T follicular helper cell (primary cell): Measurements from ENCODE around the gene FGFBP1.
"Not testable (repeated sequence)": the region's sequence is repeated elsewhere in the genome, so short reads cannot be mapped to it uniquely, and the experiment has no call there.

ENCODE experiments used
- DNase-seq: peaks from one replicate; pipeline ENCODE4 v3.0.0-alpha.2; 2020; ENCODE audit warnings: low read depth

FGFBP1 gene

DNA sequence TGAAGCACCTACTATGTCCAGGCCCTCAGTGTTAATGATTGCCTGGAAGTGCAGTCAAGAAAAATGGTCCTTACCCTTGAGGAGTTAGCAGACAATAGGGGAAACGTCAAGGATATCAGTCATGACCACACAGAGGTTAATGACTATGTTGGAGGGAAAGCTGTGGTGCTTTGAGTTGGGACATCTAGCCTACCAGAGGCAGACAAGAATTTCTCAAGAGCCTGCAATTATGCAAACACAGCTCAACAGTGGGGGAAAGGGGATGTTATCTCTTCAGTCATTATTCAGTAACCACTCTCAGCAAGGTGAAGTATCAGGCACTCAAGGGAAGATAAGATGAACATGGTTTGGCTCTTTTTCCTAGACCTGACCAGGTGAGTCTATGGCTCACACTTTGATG is 7.0 kb upstream of the FGFBP1 start:
- no peak for DNase-seq

DNA sequence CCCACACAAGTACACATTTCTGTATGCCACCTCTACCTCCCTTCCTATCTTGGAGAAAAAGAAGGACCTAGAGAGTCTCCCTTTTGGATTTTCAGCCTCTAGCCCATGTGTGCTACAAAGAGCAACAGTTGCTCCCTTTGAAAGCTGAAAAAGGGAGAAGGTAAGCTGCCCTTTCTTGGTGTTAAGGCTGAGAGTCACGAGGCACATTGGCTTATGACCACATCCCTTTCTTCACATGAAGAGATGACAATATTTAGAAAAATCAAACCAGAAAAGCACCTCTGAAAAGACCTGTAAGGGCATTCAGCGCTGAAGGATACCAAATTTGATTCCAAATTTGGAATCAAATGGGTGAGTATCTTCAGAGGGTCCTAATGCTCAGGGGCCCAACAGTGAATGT is 6.4 kb upstream of the FGFBP1 start:
- DNase-seq, result no peak

DNA sequence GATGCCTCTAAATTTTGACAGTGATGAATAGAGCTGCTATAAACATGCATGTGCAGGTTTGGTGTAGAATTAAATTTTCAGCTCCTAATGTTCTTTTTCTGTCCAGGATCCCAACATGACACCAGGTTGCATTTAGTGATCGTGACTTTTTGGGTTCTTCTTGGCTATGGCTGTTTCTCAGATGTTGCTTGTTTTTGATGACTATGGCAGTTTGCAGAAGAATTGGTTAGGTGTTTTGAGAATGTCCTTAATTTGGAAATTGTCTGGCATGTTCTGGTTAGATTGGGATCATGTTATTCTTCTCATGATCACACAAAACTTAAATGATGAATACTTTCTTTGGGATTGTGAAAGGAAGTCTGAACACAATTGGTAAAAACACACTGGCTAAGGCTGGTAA is 3.7 kb upstream of the FGFBP1 start:
- no peak for DNase-seq

DNA sequence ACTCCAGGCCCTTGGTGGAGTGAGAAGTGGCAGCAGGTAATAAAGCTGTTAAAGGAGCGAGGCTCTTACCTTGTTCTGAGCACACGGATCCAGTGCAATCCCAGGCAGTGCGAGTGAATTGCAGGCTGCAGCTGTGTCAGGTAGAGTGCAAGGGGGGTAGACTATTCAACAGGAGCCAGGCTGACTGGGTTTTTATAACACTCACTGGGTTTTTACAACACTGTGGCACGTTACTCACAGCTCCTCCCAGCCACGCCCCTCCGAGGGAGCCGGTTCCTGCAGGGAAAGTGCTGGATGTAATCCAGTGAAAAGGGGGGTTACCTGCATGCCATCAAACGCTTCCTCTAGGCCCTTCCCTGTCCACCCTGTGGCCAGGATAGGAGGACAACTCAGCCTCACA is 358 bp downstream of the FGFBP1 start:
- DNase-seq, result no peak

DNA sequence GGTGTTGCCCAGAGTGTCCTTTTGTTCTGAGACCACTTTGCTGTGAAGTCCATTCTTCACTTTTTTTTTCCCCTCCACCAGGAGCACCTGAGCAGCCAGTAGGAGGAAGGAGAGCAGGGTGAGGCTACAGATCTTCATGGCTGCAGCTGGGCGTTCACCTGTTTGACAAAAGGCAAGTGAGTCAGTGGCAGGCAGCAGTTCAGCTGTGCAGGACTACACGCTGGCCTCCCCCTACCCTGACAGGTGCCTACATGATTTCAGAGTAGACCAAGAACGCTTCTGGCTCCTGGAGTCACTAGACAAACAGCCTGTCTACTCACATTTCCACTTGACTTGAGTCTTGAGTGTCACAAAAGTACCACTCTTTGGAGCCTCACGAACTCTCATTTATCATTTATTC is 2.0 kb downstream of the FGFBP1 start:
- DNase-seq, result no peak

DNA sequence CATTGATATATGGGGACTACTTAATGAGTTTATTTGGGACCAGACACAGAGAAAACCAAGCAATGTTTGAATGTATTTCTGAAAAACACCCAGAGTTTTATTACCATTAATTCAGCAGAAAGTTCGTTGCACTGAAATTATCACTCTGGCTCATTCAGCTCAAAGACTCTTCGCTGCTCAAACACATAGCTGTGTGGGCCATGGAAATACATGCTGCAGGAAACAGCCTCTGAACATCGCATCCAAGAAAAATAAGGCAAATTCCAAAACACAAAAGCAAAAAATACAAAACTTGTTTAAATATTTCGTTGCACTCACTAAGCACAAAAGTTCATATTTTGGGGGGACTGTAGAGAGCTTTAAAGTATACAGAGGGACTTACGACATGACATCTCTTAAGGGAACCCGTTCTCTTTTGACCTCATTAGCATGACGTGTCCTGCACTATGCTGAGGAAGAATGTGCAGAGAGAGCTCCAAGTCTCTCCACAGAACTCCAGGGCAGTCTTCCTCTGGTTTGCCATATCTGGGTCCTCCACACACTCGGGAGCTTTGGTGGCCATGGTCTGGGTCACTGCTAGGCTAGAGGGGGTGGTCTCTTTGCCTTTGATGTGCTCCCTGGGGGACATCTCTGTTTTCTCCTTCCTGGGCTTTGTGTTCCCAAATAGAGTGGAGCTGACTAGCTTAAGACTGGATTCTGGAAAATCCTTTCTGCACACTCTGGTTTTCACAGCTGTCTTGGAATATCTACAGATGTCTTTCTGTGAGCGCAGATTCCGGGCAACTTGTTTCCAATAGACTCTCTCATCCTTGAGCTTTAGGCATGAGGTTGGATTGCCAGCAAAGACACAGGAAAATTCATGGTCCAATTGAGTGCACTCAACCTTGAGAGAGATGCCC is 2.8 kb downstream of the FGFBP1 start:
- no peak for DNase-seq

DNA sequence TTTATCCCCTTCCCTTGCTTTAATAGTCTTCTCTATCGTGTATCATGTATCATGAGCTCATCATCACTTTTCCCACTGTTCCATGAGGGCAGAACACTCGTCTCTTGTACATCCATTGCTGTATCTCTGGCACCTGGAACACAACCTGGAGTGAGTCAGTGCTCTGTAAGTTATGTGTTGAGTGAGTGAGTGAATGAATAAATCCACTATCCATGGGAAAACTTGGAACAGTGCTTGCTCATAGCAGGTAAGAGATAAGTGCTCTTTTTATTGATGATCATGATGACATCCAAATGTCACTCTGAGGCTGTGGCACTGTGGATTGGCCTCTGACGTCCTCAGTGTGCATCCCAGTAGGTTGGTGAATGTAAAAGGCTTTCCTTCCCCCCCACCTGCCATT is 4.3 kb downstream of the FGFBP1 start:
- no peak for DNase-seq

DNA sequence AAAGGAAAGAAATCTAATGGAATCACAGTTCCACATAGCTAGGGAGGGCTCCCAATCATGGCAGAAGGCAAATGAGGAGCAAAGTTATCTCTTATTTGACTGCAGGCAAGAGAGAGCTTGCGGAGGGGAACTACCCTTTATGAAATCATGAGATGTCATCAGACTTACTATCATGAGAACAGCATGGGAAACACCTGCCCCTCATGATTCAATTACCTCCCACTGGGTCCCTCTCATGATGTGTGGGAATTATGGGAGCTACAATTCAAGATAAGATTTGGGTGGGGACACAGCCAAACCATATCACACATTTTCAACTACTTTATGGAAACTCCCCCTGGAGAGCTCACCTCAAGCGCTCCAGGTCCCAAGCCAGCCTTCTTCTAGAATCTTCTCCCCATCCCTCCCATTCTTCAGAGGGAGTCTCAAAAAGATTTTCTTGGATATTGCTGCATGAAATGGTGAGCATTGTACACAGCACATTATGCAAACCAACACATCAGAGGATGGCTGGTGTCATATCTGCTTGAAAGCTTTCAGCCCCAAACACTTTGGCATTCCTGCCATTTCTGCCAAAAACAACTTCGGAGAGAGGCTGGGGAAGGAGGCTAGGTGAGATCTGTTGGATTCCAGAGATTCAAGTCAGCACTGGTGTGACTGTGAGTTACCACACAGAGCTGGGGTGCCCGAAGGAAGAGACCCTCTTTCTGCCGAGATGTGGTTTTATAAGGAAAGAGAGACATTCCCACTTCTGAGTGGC is 6.9 kb downstream of the FGFBP1 start:
- DNase-seq, result no peak

DNA sequence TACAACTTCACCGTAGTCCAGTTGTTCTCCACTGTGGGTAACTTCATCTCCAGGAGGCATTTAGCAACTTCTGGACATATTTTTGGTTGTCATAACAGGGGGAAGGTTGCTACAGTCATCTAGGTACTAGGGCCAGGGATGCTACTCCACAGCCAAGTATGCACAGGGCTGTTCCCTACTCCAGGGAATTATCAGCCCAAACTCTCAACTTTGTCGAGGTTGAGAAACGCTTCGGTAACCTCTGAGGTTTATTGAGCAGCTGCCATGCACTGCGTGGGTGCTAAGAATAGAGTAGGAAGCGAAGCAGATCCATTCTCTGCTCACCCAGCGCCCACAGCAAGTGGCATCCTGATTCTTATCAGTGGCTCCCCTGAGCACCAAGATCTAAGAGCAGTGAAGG is 8.2 kb downstream of the FGFBP1 start:
- no peak for DNase-seq

DNA sequence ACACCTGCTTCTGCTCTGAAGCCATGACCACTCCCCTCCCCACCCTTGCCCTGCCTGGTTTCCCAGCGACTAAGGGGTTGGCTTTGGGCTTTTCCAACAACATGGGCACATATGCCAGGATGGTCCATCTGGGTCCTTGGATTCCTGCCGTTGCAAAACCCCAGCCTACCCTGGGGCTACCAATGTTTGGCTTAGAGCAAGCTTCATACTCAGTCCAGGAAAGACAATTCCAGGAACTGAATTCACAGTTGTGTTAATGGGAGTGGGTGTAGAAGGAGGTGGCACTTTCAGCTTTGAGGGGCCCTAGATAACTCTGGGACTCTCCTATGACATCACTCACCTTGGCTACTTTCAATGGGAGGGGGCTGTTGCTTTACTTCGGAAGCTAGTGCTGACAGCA is 9.0 kb downstream of the FGFBP1 start:
- no peak for DNase-seq

DNA sequence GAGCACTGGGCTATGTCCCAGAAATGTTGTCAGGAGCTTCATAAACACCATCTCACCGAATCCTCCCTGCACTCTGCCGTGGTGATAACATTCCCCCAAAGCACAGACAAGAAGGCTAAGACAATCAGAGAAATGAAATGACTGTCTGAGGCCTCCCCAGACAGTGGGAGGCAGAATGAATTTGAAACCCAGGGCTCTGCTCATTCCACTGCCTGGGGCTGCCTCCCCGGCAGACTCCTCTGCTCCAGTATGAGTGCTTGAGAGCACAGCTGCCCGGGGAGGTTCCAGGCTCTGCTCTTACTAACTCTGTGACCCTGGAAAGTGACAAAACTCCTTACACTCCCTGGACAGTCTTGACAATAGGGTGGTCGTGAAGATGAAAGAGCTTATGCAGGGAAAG is 9.7 kb downstream of the FGFBP1 start:
- DNase-seq, result no peak

DNA sequence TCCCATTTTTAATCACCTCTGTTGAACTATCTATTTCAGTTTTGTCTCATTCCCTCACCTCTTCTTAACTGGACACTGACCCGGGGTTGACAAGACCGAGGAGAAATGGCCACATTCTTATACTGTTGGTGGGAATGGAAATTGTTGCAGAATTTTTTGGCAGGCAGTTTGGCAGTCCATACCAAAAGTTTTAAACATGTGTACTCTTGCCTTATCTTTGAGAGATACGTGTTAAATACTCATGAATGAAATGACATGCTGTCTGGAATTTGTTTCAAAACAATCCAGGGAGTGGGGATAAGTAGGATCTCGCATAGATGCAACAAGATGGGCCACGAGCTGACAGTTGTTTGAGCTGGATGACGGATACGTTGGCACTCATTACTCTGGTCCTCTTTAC is 12.1 kb downstream of the FGFBP1 start:
- no peak for DNase-seq

DNA sequence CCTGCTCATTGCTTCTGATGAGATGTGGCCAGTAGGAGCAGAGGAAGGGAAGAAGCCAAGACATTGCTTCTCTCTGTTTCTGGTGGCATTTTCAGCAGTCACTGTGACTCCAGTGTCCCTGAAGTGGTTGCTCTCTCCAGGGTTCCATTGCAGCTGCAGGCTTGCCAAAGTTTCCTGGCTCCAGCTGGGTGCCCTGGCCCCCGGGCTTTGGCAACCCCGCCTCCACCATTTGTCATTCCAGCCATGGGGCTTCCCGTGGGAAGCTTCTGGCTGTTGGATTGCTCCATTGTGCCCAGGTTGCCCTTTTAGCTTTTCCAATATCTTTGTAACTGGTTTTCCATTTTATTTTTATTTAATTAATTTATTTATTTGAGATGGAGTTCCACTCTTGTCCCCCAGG is 12.7 kb downstream of the FGFBP1 start:
- no peak for DNase-seq

DNA sequence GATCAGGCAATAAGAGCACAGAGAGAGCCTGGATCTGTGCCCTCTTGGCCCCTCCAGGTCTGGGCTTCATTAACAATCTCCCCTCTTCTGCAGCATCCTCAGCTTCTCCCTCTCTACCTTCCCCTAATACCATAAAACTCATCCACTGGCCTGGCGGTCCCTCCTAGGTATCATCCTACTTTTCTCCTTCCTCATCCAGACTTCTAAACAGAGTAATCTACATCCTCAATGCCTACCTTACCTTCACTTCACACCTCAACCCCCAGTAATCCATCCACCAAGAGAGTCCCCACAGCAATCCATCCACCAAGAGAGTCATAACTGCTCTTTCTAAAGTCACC is 17.0 kb downstream of the FGFBP1 start:
- no peak for DNase-seq

DNA sequence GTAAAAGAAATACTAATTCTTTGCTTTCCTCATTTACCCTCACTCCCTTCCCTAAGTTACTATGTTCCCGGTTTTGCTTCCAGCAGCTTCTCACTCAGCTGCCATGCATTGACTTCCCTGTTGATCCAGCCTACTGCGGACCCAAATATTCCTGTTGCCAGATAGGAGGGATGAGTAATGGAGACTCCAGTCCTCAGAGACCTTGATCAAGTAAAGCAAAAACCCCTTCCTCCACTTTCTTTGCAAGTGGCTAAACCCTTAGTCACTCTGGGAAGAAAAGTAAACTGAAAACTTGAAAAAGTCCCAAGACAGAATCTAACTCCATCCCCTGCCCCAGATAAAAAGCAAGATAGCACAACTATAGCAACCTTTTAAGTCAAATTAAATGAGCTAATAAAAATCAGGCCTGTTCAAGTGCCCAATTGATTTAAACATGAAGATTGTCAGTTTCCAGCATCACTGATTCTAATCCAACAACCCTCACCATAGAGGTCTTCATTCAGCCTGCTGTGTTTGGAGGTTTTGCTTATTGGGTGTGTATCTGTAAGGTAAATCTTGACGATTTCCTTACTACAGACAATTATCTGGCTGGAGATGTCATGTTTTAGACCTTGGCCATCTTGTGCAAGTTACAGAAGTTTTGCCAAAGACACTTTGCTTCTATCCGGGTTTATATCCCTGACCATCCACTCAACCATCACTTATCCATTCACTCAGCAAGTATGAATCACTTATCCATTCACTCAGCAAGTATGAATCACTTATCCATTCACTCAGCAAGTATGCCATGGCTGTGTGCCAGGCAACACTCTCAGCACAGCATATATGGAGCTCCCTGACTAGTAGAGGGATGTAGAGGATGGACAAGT is 17.6 kb downstream of the FGFBP1 start:
- no peak for DNase-seq

DNA sequence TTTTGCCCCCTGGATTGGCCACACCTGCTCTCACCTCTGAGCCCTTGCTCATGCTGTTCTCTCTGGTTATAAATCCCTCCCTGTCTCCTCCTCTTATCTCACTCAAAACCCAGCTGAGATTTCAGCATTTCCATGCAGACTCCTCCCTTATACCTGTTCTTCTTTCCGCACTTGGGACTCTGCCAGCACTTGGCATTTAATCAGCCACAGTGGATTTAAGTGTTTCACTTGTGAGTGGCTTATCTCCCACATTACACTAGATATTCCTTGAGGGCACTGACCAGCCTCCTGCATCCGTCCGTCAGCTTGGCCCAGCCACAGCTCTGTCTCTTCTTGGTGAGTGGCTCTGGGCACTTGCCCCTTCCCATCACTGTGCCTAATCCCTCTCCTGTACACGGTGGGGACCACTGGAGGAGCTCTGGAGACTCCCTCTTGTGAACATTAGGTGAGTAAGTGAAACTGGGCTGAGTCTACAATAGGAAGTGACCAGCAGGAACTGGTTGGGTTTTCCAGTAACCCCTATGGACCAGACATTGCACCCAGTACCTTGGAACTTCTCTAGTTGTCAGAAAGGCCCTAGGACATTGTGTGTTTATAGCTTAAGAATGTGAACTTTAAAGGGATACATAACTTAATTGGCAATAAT is 19.9 kb downstream of the FGFBP1 start:
- DNase-seq, result no peak

DNA sequence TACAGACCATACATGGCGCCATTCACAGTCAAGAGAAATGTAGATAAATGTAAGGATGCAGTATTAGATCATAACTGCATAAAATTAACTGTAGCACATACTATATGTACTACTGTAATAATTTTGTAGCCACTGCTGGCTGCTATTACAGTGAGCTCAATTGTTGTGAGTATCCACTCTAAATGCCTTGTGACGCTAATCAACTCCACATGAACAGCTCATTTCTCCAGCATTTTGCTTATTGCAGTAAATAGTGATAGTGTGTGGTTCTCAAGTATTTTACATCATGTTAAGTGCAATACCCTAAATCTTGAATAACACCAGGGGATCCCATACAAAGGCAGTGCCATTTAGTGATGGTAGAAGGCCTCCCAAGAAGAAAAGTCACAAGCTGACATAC is 21.2 kb downstream of the FGFBP1 start:
- DNase-seq, result no peak

DNA sequence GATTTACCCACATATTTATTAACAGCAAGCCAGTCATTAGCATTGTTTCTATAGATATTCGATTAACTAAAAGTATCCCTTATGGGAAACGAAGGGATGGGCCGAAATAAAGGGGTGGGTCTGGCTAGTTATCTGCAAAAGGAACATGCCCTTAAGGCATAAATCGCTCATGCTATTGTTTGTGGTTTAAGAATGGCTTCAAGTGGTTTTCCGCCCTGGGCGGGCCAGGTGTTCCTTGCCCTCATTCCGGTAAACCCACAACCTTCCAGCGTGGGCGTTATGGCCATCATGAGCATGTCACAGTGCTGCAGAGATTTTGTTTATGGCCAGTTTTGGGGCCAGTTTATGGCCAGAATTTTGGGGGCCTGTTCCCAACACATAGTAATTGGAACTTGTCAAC is 22.2 kb downstream of the FGFBP1 start:
- DNase-seq, result not testable (repeated sequence)

DNA sequence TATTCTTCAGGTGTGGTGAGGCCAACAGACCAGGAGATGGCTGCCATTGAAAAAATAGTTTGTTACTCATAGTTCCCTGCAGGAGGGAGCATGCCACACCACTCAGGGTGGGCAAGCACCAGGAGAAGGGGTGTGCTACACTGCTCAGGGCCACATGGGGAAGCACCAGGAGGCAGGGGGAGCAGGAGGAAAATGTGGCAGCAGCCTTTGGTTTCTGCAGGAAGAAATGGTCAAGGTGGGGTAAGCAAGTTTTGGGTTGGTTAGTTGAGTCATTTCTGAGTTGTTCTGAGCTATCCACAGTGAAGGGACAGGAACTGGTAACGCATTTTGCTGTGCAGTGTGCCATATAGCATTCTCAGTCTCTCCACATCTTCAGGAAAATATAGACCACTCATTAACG is 23.8 kb downstream of the FGFBP1 start:
- DNase-seq, result no peak

DNA sequence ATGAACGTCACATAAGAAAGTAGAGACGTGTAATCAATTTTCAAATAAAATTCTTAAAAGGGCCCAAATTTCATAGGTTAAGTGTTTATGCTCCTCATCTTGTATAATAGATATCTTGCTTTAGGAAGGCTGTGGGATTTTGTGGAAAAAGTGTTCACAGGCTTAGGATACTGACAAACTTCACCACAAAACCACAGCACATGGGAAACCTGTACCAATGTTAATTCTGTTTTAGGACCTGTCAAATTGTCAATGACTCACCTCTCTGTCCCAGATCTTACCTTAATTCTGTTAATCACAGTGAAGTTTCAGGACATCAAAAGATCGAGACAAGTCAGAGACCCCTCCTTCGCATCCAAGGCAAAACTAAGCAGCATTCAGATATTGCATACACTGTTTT is 24.2 kb downstream of the FGFBP1 start:
- no peak for DNase-seq

DNA sequence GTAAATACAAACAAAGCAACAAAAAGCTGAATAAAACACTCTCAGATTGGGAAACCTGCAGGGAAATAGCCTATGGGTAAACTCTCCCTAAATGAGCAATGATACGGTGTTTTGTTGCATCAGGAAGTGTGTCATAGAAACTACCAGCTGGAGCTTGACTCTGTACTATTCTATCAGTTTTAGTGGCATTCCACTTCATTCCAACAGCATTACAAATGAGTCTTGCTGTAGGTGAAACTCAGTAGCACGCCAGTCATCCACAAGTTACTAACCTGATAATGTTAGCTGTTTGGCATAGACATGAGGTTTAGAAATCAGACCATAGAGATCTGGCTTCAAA is 24.9 kb downstream of the FGFBP1 start:
- no peak for DNase-seq

DNA sequence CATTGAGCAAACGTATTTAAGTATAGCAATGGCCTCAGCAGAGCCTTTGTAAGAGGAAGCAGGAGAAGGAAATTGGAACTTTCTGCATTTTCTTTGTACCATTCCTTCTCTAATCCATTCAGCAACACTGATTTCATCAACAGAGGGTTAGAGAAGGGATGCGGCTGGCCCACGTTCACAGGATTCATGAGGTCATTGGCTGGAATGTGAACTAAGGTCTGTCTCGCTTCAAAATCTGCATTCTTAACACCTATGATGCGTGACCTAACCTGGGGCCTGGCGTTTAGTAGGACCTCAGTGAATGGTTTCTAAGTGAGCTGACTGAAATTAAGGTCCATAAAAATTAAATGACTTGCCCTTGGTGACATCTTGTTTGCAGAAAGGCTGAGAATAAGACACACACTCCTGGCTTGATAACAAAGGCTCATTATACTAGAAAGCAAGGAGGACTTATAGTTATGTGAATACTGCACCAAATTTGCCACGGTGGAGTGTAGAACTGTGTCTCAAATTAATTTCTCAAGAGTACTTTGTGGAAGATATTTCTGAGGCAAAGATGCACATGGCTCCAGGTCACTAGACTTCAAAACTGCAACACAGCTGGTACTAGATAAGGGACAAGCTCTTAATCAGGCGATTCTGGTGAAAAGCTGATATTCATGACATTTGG is 25.4 kb downstream of the FGFBP1 start:
- DNase-seq, result no peak
